ENCODE data around the gene SPATA16.
"Not testable (repeated sequence)": the region's sequence is repeated elsewhere in the genome, so short reads cannot be mapped to it uniquely, and the experiment has no call there.

The SPATA16 gene

GRCh38 chr3:173058229-173058628 is 82.8 kb downstream of the SPATA16 start:
- DNase-seq: no peak

DNA sequence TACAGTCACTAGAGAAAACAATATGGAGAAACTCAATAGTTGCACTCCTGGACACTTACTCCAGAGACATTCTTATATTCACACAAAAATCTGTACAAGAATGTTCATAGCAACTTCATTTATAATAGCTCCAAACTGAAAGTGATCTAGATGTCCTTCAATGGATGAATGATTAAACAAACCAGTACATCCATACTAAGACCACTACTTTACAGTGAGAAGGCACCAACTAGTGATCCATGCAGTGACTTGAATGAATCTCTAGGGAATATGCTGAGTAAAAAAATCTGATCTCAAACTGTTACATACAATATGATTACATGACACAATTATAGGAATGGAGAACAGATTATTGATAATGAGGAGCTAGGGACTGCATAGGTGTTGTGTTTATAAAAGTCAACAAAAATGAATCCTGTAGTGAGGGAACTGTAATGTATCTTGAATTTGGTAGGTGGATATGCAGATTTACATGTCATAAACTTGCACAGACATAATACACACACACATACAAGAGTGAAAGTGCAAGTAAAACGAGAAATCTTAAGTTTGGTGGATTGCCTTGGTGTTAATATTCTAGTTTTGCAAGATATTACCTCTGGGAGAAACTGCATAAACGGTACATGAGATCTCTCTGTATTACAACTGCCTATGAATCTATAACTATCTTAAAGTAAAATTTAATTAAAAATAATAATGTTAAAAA is 85.7 kb downstream of the SPATA16 start:
- no peak for DNase-seq

DNA sequence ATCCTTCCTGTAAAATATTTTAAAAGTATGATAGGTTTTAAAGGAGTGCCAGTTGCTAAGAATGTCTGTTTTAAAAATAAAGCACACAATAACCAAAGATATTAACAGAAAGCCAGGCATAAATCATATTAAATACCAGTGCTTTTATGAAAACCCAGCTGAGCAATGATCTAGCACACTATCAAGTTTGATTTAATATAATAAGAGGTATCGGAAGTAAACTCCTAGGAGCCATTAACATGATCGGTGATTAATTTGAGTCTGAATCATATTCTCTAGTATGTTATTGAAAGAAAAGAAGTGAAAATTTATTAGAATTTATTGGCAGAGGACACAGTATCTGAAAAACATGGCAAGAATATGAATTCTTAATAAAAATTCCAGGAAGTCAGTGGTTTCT is 91.7 kb downstream of the SPATA16 start:
- DNase-seq: no peak

GRCh38 chr3:173045770-173046382 is 95.2 kb downstream of the SPATA16 start:
- peak; percentile 25 for DNase-seq

GRCh38 chr3:173044998-173045397 is 96.0 kb downstream of the SPATA16 start:
- DNase-seq: no peak

DNA sequence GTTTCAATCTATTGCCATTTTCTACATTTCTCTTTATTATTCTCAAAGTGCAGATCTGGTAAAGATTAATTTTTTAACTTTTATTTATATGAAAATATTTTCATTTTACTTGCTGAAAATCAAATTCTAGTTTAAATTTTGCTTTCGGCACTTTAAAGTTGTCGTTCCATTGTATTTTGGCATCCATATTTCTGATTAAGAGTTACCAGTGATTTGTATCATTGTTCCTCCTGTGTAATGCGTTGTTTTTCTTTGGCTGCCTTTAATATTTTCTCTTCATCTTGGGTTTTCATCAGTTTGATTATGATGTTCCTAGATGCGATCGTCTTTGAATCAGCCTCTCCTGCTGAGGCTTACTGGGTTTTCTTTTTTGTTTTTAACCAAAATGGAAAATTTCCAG is 97.3 kb downstream of the SPATA16 start:
- DNase-seq: no peak

- no peak for DNase-seq
These were observed 102.6 kb downstream of the SPATA16 start for GRCh38 chr3:173038484-173038871.

DNA sequence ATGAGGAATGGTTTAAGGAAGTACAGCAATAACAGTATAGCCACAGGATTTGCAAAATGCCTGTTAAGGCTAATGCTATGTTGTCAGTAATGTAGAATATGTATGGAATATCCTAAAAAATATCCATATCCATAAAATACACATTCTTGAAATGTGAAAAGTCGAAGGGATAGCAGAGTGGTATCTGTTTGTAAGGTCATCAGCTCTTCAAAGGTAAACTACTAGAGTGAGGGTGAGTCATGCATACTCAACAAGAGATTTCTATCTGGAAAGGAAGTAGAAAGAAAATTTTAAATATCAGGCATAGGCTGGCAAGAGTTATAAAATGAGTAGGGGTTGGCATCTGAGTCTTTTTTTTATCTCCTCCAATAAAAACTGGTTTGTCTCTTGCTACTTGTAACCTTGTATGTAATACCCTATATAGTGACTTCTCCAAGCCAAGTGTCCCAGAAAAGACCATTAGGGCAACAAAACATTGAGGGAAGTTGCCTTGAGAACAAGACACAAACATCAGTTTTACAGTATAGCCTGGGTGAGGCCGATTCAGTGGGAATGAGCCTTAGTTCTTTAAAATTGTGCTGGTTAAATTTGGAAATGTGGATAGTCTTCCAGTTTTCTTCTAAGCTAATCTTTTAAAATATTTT is 103.1 kb downstream of the SPATA16 start:
- peak; percentile 81 for DNase-seq

GRCh38 chr3:173030273-173030672 is 110.8 kb downstream of the SPATA16 start:
- no peak for DNase-seq

DNA sequence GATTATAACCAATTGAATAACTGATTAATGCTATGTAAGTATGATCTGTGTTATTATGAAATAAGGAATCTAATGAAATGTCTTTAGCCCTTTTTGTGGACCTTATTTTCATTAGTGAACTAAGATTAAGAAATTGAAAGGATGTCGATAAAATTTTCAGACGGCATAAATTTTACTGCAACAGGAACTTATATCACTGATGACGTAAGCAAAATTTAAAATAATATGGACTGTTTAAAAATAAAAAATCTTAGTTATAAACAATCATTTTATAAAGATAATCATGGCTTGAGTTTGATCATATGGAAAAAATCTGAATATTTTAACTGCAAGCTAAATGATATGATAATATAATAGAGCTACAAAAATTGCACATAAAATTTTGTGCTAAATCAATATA is 112.7 kb downstream of the SPATA16 start:
- DNase-seq: no peak

DNA sequence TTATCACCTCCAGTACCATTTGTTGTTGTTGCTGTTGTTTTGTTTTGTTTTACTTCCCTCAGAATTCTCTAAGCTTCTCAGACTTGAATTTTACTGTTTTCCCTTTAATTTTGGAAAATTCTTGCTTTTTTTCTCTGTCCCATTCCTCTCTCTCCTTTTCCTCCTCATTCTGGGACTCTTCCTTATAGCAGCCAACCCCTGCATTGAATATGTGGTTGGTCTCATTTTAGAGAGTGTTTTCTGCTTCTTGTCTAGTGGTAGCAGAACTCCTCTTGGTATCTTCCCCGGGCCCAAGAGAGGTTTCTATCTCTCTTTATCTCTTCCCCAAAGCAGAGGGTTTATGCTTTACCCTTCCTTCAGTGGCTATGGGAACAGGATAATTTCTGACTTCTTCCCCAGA is 113.6 kb downstream of the SPATA16 start:
- no peak for DNase-seq

DNA sequence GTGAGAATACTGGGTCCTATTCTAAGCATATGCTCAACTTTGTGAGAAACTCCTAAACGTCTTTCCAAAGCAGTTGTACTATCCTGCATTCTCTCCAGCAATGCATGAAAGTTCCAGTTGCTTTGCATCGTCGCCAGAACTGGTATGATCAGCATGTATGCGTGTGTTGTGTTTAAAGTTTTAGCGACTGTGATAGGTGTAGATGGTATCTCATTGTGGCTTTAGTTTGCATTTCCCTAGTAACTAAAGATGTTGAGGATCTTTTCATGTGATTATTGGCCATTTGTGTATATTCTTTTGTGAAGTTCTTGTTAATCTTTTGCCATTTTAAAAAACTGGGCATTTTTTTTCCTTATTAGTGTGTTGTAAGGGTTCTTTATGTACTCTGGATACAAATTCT is 115.1 kb downstream of the SPATA16 start:
- no peak for DNase-seq

DNA sequence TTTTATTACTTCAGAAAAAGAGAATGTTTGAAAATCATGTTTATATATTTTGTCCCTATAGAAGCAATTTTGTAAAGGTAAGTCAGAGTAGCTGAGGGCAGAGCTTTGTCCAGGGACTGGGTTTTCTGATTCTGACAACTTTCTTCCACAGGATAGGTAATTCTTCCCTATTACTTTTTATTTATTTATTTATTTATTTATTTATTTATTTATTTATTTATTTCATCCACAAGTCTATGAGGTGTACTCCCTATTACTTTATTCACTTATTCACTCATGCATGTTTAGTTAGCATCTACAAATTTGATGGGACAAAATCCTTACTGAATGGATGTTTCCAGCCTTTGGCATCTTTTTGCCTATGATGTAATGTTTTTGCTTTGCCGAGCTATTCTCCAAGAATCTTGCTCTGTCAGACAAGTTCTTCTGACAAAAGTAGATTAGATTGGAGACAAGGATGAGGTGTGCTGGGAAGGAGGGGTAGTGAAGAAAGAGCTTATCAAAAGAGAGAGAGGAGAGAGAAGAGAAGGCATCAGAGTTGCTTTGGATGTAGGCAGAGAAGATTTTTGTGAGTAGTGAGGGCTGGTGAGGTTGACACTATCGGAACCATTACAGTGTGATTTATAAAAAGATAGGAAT is 119.4 kb downstream of the SPATA16 start:
- no peak for DNase-seq

DNA sequence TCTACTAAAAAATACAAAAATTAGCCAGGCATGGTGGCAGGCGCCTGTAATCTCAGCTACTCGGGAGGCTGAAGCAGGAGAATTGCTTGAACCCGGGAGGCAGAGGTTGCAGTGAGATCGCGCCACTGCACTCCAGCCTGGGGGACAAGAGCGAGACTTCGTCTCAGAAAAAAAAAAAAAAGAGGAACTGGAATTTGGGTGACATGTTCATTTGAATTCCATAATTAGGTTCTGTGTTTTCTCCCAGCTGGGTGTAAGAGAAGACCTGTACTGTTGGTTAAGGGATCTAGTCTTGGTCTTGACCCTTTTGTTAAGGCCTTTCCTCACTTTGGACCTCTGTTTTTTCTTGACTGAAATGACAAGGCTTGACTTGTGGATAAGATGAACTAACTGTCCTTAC is 120.9 kb downstream of the SPATA16 start:
- not testable (repeated sequence) for DNase-seq

- DNase-seq: no peak
These were observed 121.7 kb downstream of the SPATA16 start for GRCh38 chr3:173019378-173019777.

- no peak for DNase-seq
These were observed 122.3 kb downstream of the SPATA16 start for GRCh38 chr3:173018758-173019157.

GRCh38 chr3:173013219-173013832 is 127.7 kb downstream of the SPATA16 start:
- DNase-seq: no peak

DNA sequence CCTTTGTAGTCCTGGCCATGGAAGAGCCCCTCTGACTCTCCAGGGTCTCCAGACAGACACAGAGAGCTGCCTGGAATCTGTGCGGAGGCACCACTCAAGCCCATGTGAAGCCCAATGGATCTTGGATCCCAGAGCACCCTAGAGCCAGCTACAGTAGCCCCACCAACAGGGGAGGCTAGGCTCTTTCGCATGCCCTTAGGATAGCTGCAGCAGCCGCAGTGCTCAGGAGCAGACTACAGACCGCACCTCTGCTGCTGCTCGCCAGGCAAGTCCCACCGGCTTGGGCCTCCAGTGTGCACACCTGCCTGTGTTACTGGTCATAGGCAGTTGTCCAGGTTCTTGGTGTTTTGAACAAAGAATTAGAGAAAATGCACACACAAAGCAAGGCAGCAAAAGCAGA is 131.6 kb downstream of the SPATA16 start:
- peak; percentile 86 for DNase-seq

GRCh38 chr3:173008978-173009377 is 132.1 kb downstream of the SPATA16 start:
- peak; percentile 58 for DNase-seq

DNA sequence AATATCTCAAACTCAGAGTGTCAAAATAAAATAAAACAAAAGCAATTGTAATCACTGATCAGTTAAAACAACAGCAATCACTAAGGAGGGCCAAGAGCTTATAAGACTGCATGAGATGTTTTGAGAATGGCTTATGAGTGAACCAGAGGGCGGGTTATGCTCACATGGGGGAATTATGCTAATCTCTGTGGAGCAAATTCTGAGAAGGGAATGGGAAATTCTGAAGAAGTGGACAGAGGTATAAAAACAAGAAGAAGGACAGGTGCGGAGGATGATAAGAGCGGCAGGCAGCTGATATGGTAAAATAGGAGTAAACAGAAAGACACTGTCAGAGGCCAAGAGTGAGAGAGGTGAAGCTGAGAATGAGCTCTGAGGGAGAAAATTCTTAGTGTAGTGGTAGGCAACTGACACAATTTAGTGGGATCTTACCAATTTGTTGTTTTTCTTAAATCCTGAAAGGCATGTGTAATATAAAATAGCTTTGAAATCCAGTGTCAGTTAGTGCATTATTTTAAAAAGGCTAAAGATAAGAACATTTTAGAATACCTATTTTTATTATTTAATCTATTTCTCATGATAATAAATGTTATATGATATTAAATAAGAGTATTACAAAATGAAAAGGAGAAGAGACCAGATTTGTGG is 133.8 kb downstream of the SPATA16 start:
- DNase-seq: no peak

DNA sequence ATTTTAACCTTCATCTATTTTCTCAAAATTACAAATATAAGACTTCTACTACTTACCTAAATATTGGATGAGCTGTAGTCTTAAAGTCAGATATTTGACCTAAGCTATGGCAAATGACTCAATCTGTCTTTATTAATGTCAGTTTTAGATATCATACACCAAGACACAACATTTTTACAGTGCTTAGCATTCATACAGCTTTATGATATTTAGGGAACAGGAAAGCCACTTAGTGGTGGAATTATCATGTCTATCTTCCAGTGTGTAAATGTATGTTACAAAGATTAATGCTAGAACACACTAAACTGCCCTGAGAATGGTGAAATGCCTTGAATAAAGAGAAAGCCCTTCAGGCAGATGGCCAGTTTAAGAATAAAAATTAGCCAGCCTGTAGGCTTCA is 135.0 kb downstream of the SPATA16 start:
- no peak for DNase-seq

- DNase-seq: no peak
These were observed 136.4 kb downstream of the SPATA16 start for GRCh38 chr3:173004681-173005080.

- no peak for DNase-seq
These were observed 137.1 kb downstream of the SPATA16 start for GRCh38 chr3:173003956-173004355.

Measured in DMS53 (cell line).